ENCODE results near the gene CPSF3.

Gene CPSF3

DNA sequence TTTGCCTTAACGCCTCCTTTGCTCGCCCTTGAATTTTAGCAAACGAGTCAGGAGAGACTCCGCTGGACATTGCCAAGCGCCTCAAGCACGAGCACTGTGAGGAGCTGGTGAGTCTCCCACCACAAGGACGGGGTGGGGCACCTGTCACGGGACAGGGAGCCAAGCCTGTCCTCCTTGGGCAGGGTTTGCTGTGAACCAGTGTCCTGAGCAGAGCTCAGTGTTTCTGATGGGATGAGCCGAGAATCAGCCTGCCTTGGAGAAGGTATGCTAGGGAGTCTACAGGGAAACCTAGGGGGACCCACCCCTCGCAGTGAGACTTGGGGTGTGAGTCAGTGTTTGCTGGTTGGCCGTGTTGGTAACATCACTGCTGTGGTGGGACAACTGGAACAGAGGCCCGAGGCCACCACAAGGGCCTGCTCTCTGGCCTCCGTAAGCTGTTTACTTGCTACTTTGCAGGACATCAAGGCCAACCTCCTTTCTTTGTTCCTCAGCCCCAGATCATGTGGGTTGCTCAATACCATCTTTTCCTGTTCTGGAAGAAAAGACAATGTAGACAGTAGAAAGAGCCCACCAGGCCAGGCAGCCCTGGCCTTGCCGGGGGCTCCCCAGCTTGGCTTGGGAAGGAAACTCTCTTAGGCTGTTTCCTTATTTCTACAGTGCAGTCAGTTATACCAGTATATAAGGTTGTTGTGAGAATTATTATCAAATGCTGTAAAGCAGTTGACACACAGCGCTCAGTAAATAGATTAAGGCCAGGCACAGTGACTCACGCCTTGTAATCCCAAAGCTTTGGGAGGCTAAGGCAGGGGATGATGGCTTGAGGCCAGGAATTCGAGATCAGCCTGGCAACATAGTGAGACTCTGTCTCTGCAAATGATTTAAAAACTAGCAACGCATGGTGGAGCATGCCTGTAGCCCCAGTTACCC is 42.5 kb upstream of the CPSF3 start:
- no peak for DNase-seq (ENCODE audit: low read depth)
- H3K4me3 ChIP-seq (ENCODE audit: low read depth, low read length), result no peak overlapping the region
- TF ChIP-seq, protein P1, sequence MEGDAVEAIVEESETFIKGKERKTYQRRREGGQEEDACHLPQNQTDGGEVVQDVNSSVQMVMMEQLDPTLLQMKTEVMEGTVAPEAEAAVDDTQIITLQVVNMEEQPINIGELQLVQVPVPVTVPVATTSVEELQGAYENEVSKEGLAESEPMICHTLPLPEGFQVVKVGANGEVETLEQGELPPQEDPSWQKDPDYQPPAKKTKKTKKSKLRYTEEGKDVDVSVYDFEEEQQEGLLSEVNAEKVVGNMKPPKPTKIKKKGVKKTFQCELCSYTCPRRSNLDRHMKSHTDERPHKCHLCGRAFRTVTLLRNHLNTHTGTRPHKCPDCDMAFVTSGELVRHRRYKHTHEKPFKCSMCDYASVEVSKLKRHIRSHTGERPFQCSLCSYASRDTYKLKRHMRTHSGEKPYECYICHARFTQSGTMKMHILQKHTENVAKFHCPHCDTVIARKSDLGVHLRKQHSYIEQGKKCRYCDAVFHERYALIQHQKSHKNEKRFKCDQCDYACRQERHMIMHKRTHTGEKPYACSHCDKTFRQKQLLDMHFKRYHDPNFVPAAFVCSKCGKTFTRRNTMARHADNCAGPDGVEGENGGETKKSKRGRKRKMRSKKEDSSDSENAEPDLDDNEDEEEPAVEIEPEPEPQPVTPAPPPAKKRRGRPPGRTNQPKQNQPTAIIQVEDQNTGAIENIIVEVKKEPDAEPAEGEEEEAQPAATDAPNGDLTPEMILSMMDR (IDR thresholded peaks at IDR 0.05; ENCODE audit: low read depth, low read length, missing control alignments), result no peak

DNA sequence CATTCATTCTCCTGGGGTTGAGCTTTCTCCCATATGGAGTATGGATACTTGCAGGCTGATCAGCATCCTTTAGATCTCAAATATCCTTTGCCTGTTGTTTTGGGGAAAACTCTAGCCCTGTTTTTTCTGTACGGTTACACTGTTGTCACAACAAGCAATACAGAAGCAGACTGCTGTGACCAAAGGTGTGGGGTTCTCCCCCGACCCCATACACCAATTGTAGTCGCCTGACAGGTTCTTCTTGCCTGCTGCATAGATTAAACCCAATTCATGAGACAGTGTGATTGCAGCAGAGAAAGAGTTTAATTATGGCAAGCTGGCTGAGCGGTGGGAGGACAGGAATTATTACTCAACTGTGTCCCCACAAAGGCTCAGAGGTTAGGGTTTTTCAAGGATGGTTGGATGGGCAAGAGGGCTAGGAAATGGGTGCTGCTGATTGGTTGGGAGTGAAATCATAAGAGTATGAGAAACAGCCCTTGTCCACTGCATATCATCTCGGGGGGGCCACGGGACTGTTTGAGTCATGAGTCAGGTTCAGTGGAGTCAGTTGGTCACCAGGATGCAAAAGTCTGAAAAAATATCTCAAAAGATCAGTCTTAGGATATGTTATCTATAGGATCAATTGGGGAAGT is 40.7 kb upstream of the CPSF3 start:
- H3K4me3 ChIP-seq (ENCODE audit: low read depth, low read length), result no peak overlapping the region
- DNase-seq (ENCODE audit: low read depth), result no peak
- TF ChIP-seq, protein P1 (IDR thresholded peaks at IDR 0.05; ENCODE audit: low read depth, low read length, missing control alignments), result no peak

DNA sequence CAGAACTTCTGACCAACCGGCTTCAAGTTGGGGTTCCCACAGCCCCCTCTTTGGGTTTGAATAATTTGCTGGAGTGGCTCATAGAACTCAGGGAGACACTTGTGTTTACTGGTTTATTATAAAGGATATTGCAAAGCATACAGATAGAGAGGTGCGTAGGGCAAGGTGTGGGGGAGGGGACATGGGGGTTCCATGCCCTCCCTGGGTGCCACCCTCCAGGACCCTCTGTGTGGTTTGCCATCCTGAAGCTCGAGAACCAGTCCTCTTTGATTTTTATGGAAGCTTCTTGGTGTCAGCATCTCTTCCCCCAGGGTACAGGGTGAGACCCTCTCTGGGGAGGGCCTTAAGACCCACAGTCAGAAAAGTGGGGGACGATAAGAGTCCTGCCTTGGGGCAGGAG is 38.9 kb upstream of the CPSF3 start:
- TF ChIP-seq, protein P1 (IDR thresholded peaks at IDR 0.05; ENCODE audit: low read depth, low read length, missing control alignments), result no peak
- H3K4me3 ChIP-seq (ENCODE audit: low read depth, low read length), result no peak overlapping the region
- DNase-seq (ENCODE audit: low read depth), result no peak

DNA sequence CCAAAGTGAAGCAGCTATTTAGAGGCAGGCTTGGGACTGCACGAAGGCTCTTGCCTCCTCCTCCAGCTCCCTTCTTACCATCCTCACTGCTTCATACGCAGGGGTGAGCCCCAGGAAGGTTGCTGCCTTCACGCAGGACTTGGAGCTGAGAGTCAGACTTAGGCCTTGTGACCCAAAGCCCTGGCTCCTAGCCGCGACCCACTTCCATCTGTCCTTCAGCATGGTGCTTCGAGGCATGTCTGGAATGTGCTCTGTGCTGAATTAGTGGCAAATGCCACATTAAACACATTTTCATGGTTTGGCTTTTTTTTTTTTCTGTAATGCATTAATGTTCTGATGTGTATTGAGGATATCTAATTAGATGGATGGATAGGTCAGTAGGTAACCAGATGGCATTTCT is 37.6 kb upstream of the CPSF3 start:
- no peak for DNase-seq (ENCODE audit: low read depth)
- no peak overlapping the region for H3K4me3 ChIP-seq (ENCODE audit: low read depth, low read length)
- TF ChIP-seq, protein P1 (IDR thresholded peaks at IDR 0.05; ENCODE audit: low read depth, low read length, missing control alignments), result no peak

DNA sequence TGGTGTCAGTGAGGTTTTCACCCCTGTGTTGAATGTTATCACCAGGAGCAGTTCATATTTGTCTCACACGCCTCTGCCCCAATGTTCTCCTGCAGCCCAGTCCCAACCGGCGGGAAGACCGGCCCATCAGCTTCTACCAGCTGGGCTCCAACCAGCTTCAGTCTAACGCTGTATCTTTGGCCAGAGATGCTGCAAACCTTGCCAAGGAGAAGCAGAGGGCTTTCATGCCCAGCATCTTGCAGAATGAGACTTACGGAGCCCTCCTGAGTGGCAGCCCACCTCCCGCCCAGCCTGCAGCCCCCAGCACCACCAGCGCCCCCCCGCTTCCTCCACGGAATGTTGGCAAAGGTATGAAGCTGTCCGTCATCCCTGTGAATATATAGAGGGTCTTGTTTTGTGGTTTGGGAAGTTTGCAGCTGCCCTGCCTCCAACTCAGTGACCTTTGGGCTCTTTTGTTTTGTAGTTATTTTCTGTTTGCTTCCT is 35.2 kb upstream of the CPSF3 start:
- H3K4me3 ChIP-seq (ENCODE audit: low read depth, low read length), result no peak overlapping the region
- no peak for DNase-seq (ENCODE audit: low read depth)
- TF ChIP-seq, protein P1 (IDR thresholded peaks at IDR 0.05; ENCODE audit: low read depth, low read length, missing control alignments), result no peak

DNA sequence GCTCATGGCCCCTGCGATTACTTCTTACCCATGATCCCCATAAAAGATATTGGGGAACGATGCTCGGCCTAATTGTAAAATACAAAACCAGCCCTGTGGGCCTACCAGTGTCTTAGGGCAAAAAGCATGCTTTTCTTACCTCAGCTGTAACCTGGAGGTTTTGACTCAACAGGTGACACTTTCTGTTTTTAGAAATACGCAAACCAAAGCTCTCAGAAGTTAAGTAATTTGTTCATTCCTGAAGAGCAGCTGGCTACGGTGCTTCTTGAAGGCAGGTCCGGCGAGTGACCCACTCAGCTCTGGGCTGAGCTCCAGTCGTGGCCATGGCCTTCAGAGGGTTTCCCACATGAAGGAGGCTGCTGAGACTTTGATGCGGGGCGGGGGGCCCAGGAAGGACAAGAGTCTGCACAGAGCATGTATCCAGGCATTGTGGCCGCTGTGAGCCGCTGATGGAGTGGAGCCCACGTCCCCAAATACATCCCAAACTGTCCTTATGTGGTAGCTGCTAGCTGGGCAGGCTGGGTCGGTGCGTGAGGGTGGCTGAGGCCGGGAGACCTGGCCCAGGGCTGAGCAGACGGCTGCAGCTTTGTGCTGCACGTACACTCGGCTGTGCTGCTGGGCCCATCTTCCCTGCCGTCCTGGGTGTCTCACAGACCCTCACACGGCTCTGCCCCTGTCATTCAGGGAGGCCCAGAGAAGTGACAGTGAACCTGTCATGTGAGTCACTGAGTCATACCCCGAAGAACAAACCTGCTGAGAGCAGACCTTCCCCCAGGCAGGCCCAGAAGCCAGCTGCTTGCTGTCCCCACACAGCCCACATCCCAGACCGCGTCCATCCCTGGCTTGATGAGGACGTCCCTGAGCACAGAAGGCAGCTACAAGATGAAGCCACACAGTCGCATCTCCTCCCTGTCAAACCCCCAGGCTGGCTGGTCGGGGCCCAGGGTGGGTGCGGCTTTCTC is 34.2 kb upstream of the CPSF3 start:
- H3K4me3 ChIP-seq (ENCODE audit: low read depth, low read length), result no peak overlapping the region
- DNase-seq (ENCODE audit: low read depth), result no peak
- TF ChIP-seq, protein P1 (IDR thresholded peaks at IDR 0.05; ENCODE audit: low read depth, low read length, missing control alignments), result no peak
